ENCODE measurements around the gene RPL22L1.

GRCh38 chr3:170909129-170909903 is 39.3 kb upstream of the RPL22L1 start:
- TF ChIP-seq CTCF (IDR thresholded peaks at IDR 0.05) = no peak
- no peak for TF ChIP-seq POLR2A (IDR thresholded peaks at IDR 0.05)

All from heart left ventricle (tissue), 13 donors.